BJ (cell line): ENCODE measurements around the gene HMX1. TPM values are rescaled to one million over a fixed set of nuclear protein-coding genes. Genes with fewer than 3 reads are reported as not detected.

Source experiments
- CTCF ChIA-PET: fragments of 350-600 bp; formaldehyde crosslinking; extraction: SDS; loops from one replicate; lab custom pipeline; 2021; ENCODE audit warnings: antibody characterized with exemption, inconsistent platforms; lab: Yijun Ruan, JAX
- POLR2A ChIA-PET: fragments of 300-600 bp; sonication (Branson Sonifier 250); formaldehyde crosslinking; extraction: SDS; loops from one replicate; lab custom pipeline; 2021; ENCODE audit warnings: antibody characterized with exemption; lab: Charles Lee
- DNase-seq: peaks from one replicate; pipeline ENCODE4 v3.0.0-alpha.2; 2011; ENCODE audit warnings: low read depth
- H3K27me3 ChIP-seq: 2 replicates; pipeline ENCODE4 v1.6.0; 2011; ENCODE audit warnings: low read length; ENCODE audit not compliant: control insufficient read depth, insufficient read depth
- H3K36me3 ChIP-seq: 2 replicates; pipeline ENCODE4 v1.5.1; 2011; ENCODE audit warnings: low read length; ENCODE audit not compliant: control insufficient read depth, insufficient read depth
- H3K4me3 ChIP-seq: 2 replicates; pipeline ENCODE4 v1.5.1; 2011; ENCODE audit warnings: low read depth, mild to moderate bottlenecking, control low read depth, low read length
- CTCF ChIP-seq: IDR thresholded peaks from 2 replicates; pipeline ENCODE4 v1.5.1; 2011; ENCODE audit warnings: low read depth, mild to moderate bottlenecking, control low read depth, inconsistent platforms, low read length, moderate library complexity; ENCODE audit not compliant: insufficient read depth
- polyA plus RNA-seq: library from polyadenylated mRNA; depleted of rRNA; stranded (reverse); fragments of >200 nt; gene quantifications from 2 replicates; pipeline ENCODE4 v1.2.3, GENCODE V29; 2011

The HMX1 gene
- polyA plus RNA-seq, 1 experiment: not detected

- no peak for DNase-seq
- Histone ChIP-seq H3K36me3 (no peaks in the 10 kb centered on the region), H3K4me3 (no peak overlapping the region), H3K27me3 (peaks cover 60% of the 10 kb centered on the region)
- no peak for TF ChIP-seq CTCF
- POLR2A ChIA-PET: no interaction called here
- CTCF ChIA-PET: no interaction called here
Measured at GRCh38 chr4:8857766-8858700, 13.6 kb downstream of the HMX1 start.

- ChIA-PET CTCF (no interaction called here), POLR2A (no interaction called here)
- H3K36me3 ChIP-seq: no peaks in the 10 kb centered on the region
- no peak overlapping the region for H3K4me3 ChIP-seq
- peaks cover 50% of the 10 kb centered on the region for H3K27me3 ChIP-seq
- no peak for TF ChIP-seq CTCF
- DNase-seq: no peak
Measured at GRCh38 chr4:8856835-8857621, 14.6 kb downstream of the HMX1 start.

GRCh38 chr4:8855818-8856245, 15.8 kb downstream of the HMX1 start:
- ChIA-PET POLR2A (interaction anchor here (0.8 kb wide), 1 partner anchor 82 kb away, joined by 7 read pairs; no protein-coding TSS in a partner anchor), CTCF (no interaction called here)
- no peaks in the 10 kb centered on the region for H3K36me3 ChIP-seq
- DNase-seq: no peak
- H3K27me3 ChIP-seq: peaks cover 45% of the 10 kb centered on the region
- H3K4me3 ChIP-seq: no peak overlapping the region
- no peak for TF ChIP-seq CTCF

GRCh38 chr4:8854931-8855330, 16.7 kb downstream of the HMX1 start:
- DNase-seq: no peak
- ChIA-PET POLR2A (no interaction called here), CTCF (no interaction called here)
- Histone ChIP-seq H3K36me3 (no peaks in the 10 kb centered on the region), H3K27me3 (peaks cover 42% of the 10 kb centered on the region), H3K4me3 (no peak overlapping the region)
- TF ChIP-seq CTCF: no peak

GRCh38 chr4:8854016-8854415, 17.6 kb downstream of the HMX1 start:
- Histone ChIP-seq H3K36me3 (no peaks in the 10 kb centered on the region), H3K4me3 (no peak overlapping the region), H3K27me3 (peaks cover 34% of the 10 kb centered on the region)
- no peak for DNase-seq
- CTCF ChIA-PET: no interaction called here
- no peak for TF ChIP-seq CTCF
- POLR2A ChIA-PET: no interaction called here
